HG02981 (cell line): Measurements from ENCODE around the gene CIC.

ENCODE experiments used
- ATAC-seq: cut with Tn5 transposase; IDR thresholded peaks from one replicate; pipeline ENCODE4 v1.9.1; 2021; ENCODE audit warnings: mild to moderate bottlenecking, moderate library complexity; ENCODE audit not compliant: unreplicated experiment

Gene CIC

GRCh38 chr19:42275103-42275502 is 6.1 kb downstream of the CIC start:
- ATAC-seq: no peak

GRCh38 chr19:42275517-42275916 is 6.5 kb downstream of the CIC start:
- no peak for ATAC-seq

GRCh38 chr19:42276284-42276683 is 7.2 kb downstream of the CIC start:
- no peak for ATAC-seq

- no peak for ATAC-seq
These were observed 7.8 kb downstream of the CIC start for GRCh38 chr19:42276821-42277220.

GRCh38 chr19:42277821-42278451 is 8.9 kb downstream of the CIC start:
- ATAC-seq: no peak

GRCh38 chr19:42278452-42279154 is 9.6 kb downstream of the CIC start:
- no peak for ATAC-seq

GRCh38 chr19:42279155-42279901 is 10.3 kb downstream of the CIC start:
- no peak for ATAC-seq

- peak; percentile 39 for ATAC-seq
These were observed 11.1 kb downstream of the CIC start for GRCh38 chr19:42279902-42280814.

GRCh38 chr19:42280815-42281145 is 11.7 kb downstream of the CIC start:
- no peak for ATAC-seq

GRCh38 chr19:42281146-42281826 is 12.2 kb downstream of the CIC start:
- ATAC-seq: no peak

GRCh38 chr19:42281827-42282762 is 13.0 kb downstream of the CIC start:
- ATAC-seq: no peak

- no peak for ATAC-seq
These were observed 13.8 kb downstream of the CIC start for GRCh38 chr19:42282819-42283187.

GRCh38 chr19:42283188-42284065 is 14.4 kb downstream of the CIC start:
- ATAC-seq: peak; percentile 42

GRCh38 chr19:42284066-42284501 is 15.0 kb downstream of the CIC start:
- peak; percentile 25 for ATAC-seq

- ATAC-seq: no peak
These were observed 15.7 kb downstream of the CIC start for GRCh38 chr19:42284591-42285341.

- no peak for ATAC-seq
These were observed 16.5 kb downstream of the CIC start for GRCh38 chr19:42285541-42285941.

GRCh38 chr19:42285988-42286348 is 16.9 kb downstream of the CIC start:
- ATAC-seq: no peak
